SK-N-SH (cell line): ENCODE data around the gene NBEA. TPM values are rescaled to one million over a fixed set of nuclear protein-coding genes. Genes with fewer than 3 reads are reported as not detected.

Experiments
- CTCF ChIA-PET: fragments of 300-600, 350-600 bp; formaldehyde crosslinking; extraction: SDS; loops from one replicate; lab custom pipeline; 2021; lab: Yijun Ruan, JAX
- POLR2A ChIA-PET: fragments of 350-600 bp; sonication (Branson Sonifier 250); formaldehyde crosslinking; extraction: SDS; loops from one replicate; lab custom pipeline; 2020; ENCODE audit warnings: antibody characterized with exemption, inconsistent platforms; lab: Yijun Ruan, JAX
- DNase-seq: peaks from one replicate; pipeline ENCODE4 v3.0.0; 2012
- H2AFZ ChIP-seq: fragments of 200-600 bp; sonication (generic); 2 replicates; pipeline ENCODE4 v1.8.1; 2016; ENCODE audit warnings: antibody characterized with exemption, mild to moderate bottlenecking, low read depth
- H3F3A ChIP-seq: fragments of 200-600 bp; sonication (generic); replicated peaks from 2 replicates; pipeline ENCODE3; 2016; ENCODE audit warnings: antibody characterized with exemption, mild to moderate bottlenecking; ENCODE audit not compliant: insufficient read depth
- H3K27ac ChIP-seq, 2 experiments: fragments of 200-500 bp in 1 of 2; fragments of 200-600 bp in 1 of 2; sonication (Bioruptor generic) in 1 of 2; sonication (generic), shearing (Covaris generic) in 1 of 2; 2 replicates each; pipeline versions ENCODE4 v1.5.1 to v1.6.1; 2014 to 2016; ENCODE audit warnings: low read depth in 2 of 2, inconsistent platforms in 1 of 2, low read length in 1 of 2, mild to moderate bottlenecking in 1 of 2, mixed read lengths in 1 of 2
- H3K27me3 ChIP-seq: fragments of 200-600 bp; sonication (generic), shearing (Covaris generic); 2 replicates; pipeline ENCODE4 v1.6.1; 2016; ENCODE audit warnings: mixed run types; ENCODE audit not compliant: insufficient read depth
- H3K36me3 ChIP-seq, 2 experiments: fragments of 200-500 bp in 1 of 2; fragments of 200-600 bp in 1 of 2; sonication (Bioruptor generic) in 1 of 2; sonication (generic) in 1 of 2; replicated peaks in 1 of 2; 2 replicates each; pipeline versions ENCODE3 to v1.5.1; 2014 to 2016; ENCODE audit warnings: low read length in 1 of 2, mild to moderate bottlenecking in 1 of 2; ENCODE audit not compliant: insufficient read depth in 2 of 2, control insufficient read depth in 1 of 2
- H3K4me1 ChIP-seq, 2 experiments: fragments of 200-500 bp in 1 of 2; fragments of 200-600 bp in 1 of 2; sonication (Bioruptor generic) in 1 of 2; sonication (generic), shearing (Covaris generic) in 1 of 2; 2 replicates each; pipeline versions ENCODE4 v1.5.1 to v1.6.1; 2014 to 2016; ENCODE audit warnings: low read depth in 1 of 2, low read length in 1 of 2, mixed run types in 1 of 2; ENCODE audit not compliant: insufficient read depth in 2 of 2, control insufficient read depth in 1 of 2
- H3K4me2 ChIP-seq: fragments of 200-600 bp; sonication (generic), shearing (Covaris generic); 2 replicates; pipeline ENCODE4 v1.6.1; 2017; ENCODE audit warnings: mixed run types
- H3K4me3 ChIP-seq, 2 experiments: fragments of 200-500 bp in 1 of 2; fragments of 200-600 bp in 1 of 2; sonication (Bioruptor generic) in 1 of 2; sonication (generic), shearing (Covaris generic) in 1 of 2; 2 replicates each; pipeline versions ENCODE4 v1.5.1 to v1.8.1; 2014 to 2016; ENCODE audit warnings: low read depth in 2 of 2, inconsistent platforms in 1 of 2, low read length in 1 of 2, mild to moderate bottlenecking in 1 of 2, mixed read lengths in 1 of 2, moderate library complexity in 1 of 2
- H3K79me2 ChIP-seq: fragments of 200-600 bp; sonication (generic); 2 replicates; pipeline ENCODE4 v1.8.1; 2017; ENCODE audit warnings: mild to moderate bottlenecking; ENCODE audit not compliant: insufficient read depth
- H3K9ac ChIP-seq: fragments of 200-600 bp; sonication (generic); 2 replicates; pipeline ENCODE4 v1.6.1; 2017; ENCODE audit warnings: mixed run types
- H3K9me2 ChIP-seq: fragments of 200-600 bp; sonication (generic); 2 replicates; pipeline ENCODE4 v1.6.1; 2017; ENCODE audit warnings: mixed run types
- H3K9me3 ChIP-seq: fragments of 200-600 bp; sonication (generic); 2 replicates; pipeline ENCODE4 v1.6.1; 2017; ENCODE audit warnings: mixed run types, mild to moderate bottlenecking, moderate library complexity
- H4K20me1 ChIP-seq: fragments of 200-600 bp; sonication (generic); 2 replicates; pipeline ENCODE4 v1.6.1; 2017; ENCODE audit warnings: mild to moderate bottlenecking, mixed run types; ENCODE audit not compliant: insufficient read depth
- FOSL2 ChIP-seq: IDR thresholded peaks from 2 replicates; pipeline ENCODE4 v1.4.0; 2012; ENCODE audit warnings: low read depth, mild to moderate bottlenecking, moderate library complexity, borderline replicate concordance
- JUND ChIP-seq: IDR thresholded peaks from 2 replicates; pipeline ENCODE4 v1.4.0; 2012
- MXI1 ChIP-seq: IDR thresholded peaks from 2 replicates; pipeline ENCODE4 v1.6.1; 2012; ENCODE audit warnings: mild to moderate bottlenecking, low read depth, low read length, improper control_type of control experiment
- POLR2AphosphoS5 ChIP-seq: IDR thresholded peaks from 2 replicates; pipeline ENCODE4 v1.6.1; 2012; ENCODE audit warnings: low read depth, low read length
- RCOR1 ChIP-seq: fragments of 150-350 bp; IDR thresholded peaks from 2 replicates; pipeline ENCODE4 v1.6.1; 2017; ENCODE audit warnings: antibody characterized with exemption, low read length
- RFX5 ChIP-seq: IDR thresholded peaks from 2 replicates; pipeline ENCODE4 v1.6.1; 2012; ENCODE audit warnings: mild to moderate bottlenecking, improper control_type of control experiment, low read length
- SIN3A ChIP-seq: IDR thresholded peaks from 2 replicates; pipeline ENCODE4 v1.6.1; 2012; ENCODE audit warnings: low read depth, mild to moderate bottlenecking, low read length, moderate library complexity, borderline replicate concordance
- SMC3 ChIP-seq: IDR thresholded peaks from 2 replicates; pipeline ENCODE4 v1.6.1; 2012; ENCODE audit warnings: low read depth, low read length, improper control_type of control experiment
- TAF1 ChIP-seq: IDR thresholded peaks from 2 replicates; pipeline ENCODE4 v1.6.1; 2012; ENCODE audit warnings: low read depth, mild to moderate bottlenecking, low read length, moderate library complexity, borderline replicate concordance
- WGBS: methylation state at CpG from one replicate; pipeline ENCODE4 v1.1.6; 2017; ENCODE audit warnings: low lambda C conversion rate; 5-methylcytosine and 5-hydroxymethylcytosine counted together
- polyA plus RNA-seq, 3 experiments: library from polyadenylated mRNA; depleted of rRNA; stranded (reverse); fragments of >200 nt; gene quantifications; 2 replicates each; pipeline ENCODE4 v1.2.3, GENCODE V29; 2012
- TF ChIP-seq, protein P1 (sequence below): IDR thresholded peaks from 2 replicates; pipeline ENCODE4 v1.4.0; 2012; ENCODE audit warnings: low read depth, borderline replicate concordance
- TF ChIP-seq, protein P2 (sequence below): fragments of 150-350 bp; IDR thresholded peaks from 2 replicates; pipeline ENCODE4 v1.6.1; 2017; ENCODE audit warnings: antibody characterized with exemption, low read length, low read depth, borderline replicate concordance

Gene NBEA
- polyA plus RNA-seq, 1 of the 3 experiments (the other 2 are of a cell fraction): 12.3 TPM

DNA sequence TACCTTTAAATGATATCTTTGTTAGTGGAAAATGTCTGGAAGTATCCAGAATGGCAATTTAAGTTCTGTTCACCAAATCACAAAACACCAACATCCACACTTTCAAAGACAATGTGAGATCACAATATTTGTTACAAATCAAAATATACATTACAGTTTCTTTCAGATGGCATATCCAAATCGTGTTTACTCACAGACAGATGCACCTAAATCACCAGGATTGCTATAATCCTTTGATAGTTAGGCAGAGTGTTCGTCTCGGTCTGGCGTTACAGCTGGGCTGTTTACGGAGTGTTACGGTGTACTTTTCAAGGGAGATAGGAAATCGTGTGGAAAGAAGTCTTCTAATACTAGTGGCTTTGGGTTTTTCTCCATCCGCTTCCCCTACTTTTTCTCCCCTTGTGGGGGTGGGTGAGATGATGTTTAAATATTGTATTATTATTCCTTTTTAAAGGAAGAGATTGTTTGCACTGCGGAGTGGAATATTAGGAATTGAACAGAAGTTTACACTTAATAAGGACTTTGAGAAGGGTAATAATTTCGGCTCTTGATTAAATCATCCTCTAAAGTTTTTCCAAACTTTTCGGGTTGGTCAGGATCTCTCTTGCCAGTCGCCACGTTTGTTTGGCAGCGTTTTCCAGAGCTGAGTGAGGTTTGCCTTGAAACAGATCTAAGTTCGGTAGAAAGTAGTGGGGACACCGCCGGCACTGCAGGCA, 532.6 kb downstream of the NBEA start:
- H3K9me3 ChIP-seq: no peaks in the 10 kb centered on the region
- H3K9me2 ChIP-seq: no peaks in the 10 kb centered on the region
- H3K4me2 ChIP-seq: peak overlapping the region; percentile 82
- H3K27me3 ChIP-seq: no peaks in the 10 kb centered on the region
- H3K27ac ChIP-seq: peak overlapping the region; percentile 93 to 99
- TF ChIP-seq POLR2AphosphoS5 (peak; percentile 53; the same call in 1 of the 2 replicates), RFX5 (no peak), TAF1 (0 out of 2 replicates have a peak, but pooled peaks have one; percentile 19), MXI1 (no peak), RCOR1 (no peak), FOSL2 (no peak), SIN3A (0 out of 2 replicates have a peak, but pooled peaks have one; percentile 31)
- TF ChIP-seq, protein P1, sequence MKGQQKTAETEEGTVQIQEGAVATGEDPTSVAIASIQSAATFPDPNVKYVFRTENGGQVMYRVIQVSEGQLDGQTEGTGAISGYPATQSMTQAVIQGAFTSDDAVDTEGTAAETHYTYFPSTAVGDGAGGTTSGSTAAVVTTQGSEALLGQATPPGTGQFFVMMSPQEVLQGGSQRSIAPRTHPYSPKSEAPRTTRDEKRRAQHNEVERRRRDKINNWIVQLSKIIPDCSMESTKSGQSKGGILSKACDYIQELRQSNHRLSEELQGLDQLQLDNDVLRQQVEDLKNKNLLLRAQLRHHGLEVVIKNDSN: no peak
- TF ChIP-seq, protein P2, sequence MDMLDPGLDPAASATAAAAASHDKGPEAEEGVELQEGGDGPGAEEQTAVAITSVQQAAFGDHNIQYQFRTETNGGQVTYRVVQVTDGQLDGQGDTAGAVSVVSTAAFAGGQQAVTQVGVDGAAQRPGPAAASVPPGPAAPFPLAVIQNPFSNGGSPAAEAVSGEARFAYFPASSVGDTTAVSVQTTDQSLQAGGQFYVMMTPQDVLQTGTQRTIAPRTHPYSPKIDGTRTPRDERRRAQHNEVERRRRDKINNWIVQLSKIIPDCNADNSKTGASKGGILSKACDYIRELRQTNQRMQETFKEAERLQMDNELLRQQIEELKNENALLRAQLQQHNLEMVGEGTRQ: no peak
- H3K4me1 ChIP-seq: no peaks in the 10 kb centered on the region; a peak in 2 of 4 replicates
- WGBS: 9% methylated on average over 17 of the region's 17 CpGs
- peak overlapping the region; percentile 64 to 82 for H3K4me3 ChIP-seq
- no peak for DNase-seq
- no peak overlapping the region for H2AFZ ChIP-seq
- POLR2A ChIA-PET: interaction anchor here (0.6 to 2.9 kb wide), 8 partner anchors 9 to 479 kb away, joined by 3 to 61 read pairs (median 4); no protein-coding TSS in a partner anchor
- peak overlapping the region; percentile 89 for H3K9ac ChIP-seq
- peaks cover 50% of the 10 kb centered on the region for H3F3A ChIP-seq
- peaks cover 25 to 28% of the 10 kb centered on the region in 2 experiments for H3K36me3 ChIP-seq
- peaks cover 100% of the 10 kb centered on the region for H3K79me2 ChIP-seq
- CTCF ChIA-PET: interaction anchor here (0.9 to 2.8 kb wide), 5 partner anchors 9 to 315 kb away, joined by 3 to 9 read pairs (median 4); no protein-coding TSS in a partner anchor
- no peaks in the 10 kb centered on the region; the same call in 1 of the 2 replicates for H4K20me1 ChIP-seq

DNA sequence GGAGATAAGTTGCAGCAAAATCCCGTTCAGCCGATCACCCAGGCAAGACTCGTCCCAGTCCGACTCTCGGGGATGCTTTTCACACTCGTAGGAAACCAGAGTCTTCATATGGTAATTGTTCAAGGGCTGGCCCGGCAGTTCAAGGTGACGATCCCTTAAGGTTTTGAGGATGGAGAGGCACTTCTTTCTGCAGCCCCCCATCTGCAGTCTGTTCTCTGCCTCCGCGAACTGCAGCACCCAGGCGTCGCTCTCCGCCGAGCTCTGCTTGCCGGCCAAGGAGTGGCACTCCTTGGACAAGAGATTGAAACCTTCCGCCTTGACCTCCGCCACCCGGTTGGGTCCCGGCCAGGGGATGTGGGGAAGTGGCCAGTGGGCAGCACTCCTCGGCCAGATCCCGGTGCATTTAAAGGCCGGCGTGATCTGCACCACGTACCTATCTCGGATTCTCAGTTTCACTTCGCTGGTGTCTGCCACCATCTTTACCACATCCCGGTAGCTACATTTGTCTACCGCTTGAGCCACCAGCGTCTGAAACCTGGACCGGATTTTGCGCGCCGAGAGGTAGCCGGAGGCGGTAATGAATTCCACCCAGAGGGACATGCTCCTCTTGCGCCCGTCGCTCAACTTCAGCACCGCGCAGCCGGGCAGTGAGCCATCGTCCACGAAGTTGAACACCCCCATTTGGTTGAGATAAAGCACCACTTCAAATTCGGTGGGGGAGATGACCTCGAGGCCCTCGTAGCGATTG, 533.3 kb downstream of the NBEA start:
- no peak for TF ChIP-seq SMC3
- no peak for TF ChIP-seq JUND
- TF ChIP-seq TAF1: 0 out of 2 replicates have a peak, but pooled peaks have one; percentile 19
- H3K4me3 ChIP-seq: peak overlapping the region; percentile 64 to 82
- DNase-seq: peak; percentile 32
- WGBS: 11% methylated on average over 31 of the region's 47 CpGs
- peak overlapping the region; percentile 82 for H3K4me2 ChIP-seq
- H3F3A ChIP-seq: peaks cover 53% of the 10 kb centered on the region
- H3K9me3 ChIP-seq: no peaks in the 10 kb centered on the region
- H3K9ac ChIP-seq: peak overlapping the region; percentile 89
- H3K9me2 ChIP-seq: no peaks in the 10 kb centered on the region
- no peaks in the 10 kb centered on the region; the same call in 1 of the 2 replicates for H4K20me1 ChIP-seq
- peaks cover 0 to under 1% of the 10 kb centered on the region in 2 experiments; a peak in 2 of 4 replicates for H3K4me1 ChIP-seq
- ChIA-PET POLR2A (interaction anchor here (0.6 to 2.9 kb wide), 14 partner anchors 9 to 478 kb away, joined by 3 to 61 read pairs (median 8); no protein-coding TSS in a partner anchor), CTCF (interaction anchor here (0.7 to 2.2 kb wide), 7 partner anchors 10 to 343 kb away, joined by 3 to 8 read pairs (median 3); no protein-coding TSS in a partner anchor)
- H3K27ac ChIP-seq: peak overlapping the region; percentile 93 to 99
- no peak overlapping the region for H2AFZ ChIP-seq
- peaks cover 100% of the 10 kb centered on the region for H3K79me2 ChIP-seq
- peaks cover 25 to 28% of the 10 kb centered on the region in 2 experiments for H3K36me3 ChIP-seq
- no peaks in the 10 kb centered on the region for H3K27me3 ChIP-seq
